Cerebellar nuclear complex (tissue), 1 donor: ENCODE results near the gene ATL1.
"Not testable (repeated sequence)": the region's sequence is repeated elsewhere in the genome, so short reads cannot be mapped to it uniquely, and the experiment has no call there.

Experiments used
- DNase-seq, 2 experiments: peaks; one replicate each; lab custom pipeline; 2025; lab: John Stamatoyannopoulos, UW

ATL1 gene

DNA sequence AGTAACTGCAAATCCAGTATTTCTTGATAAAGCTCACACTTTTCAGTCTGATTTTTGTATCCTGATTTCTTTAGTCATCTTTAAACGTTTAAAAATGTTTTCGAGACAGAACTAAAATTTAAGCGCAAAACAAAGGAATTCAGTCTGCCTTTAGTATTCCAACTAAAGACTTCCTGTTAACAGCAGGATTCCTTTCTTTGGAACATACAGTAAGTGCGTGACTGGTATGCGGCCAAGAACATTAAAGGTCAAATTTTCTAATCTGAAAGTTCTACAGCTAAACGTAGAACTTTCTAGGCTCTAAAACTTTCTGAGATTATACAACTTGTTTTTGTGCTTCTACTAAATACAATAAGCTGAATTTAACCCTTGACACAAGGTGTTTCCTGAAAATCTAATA lies 98.3 kb downstream of the ATL1 start:
- DNase-seq: no peak

DNA sequence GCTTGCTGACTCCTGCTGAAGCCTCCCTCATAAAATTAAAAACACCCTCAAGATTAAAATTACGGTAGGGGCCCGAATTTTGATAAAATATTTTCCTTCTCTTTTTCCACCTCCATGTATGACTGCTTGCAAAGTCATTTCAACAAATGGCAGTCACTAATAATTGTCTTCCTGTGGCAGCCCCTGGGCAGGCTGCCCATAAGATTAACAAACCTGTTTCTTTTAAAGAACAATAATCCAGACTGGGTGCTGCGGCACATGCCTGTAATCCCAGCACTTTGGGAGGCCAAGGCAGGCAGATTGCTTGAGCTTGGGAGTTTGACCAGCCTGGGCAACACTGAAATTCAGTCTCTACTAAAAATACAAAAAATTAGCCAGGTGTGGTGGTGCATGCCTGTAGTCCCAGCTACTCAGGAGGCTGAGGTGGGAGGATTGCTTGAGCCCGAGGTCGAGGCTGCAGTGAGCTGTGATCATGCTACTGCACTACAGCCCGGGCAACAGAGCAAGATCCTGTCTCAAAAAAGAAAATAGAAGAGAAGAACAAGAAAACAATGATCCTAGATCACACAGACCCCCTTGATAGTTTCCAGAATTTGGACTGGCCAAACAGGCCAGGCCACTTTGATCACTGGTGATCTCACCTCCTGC lies 99.5 kb downstream of the ATL1 start:
- DNase-seq: no peak

DNA sequence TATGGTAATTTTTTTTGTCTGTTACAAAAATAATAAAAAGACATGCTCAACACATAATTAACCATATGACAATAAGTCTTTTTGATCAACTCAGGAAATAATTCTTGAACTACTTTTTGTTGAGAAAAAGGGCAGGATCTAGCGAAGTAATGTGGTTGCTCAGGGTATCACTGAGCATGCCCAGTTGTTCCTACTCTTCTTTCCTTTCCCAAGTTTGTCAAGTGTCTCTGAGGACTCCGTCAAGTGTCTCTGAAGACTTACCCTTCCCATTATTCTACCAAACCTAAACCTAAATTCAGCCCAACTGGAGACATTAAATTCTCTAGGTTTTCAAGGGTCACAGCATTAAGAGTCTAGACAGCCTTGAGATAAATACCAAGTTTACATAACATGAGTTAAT lies 104.6 kb downstream of the ATL1 start:
- DNase-seq: not testable (repeated sequence)

GRCh38 chr14:50665300-50665699 lies 105.4 kb downstream of the ATL1 start:
- DNase-seq: not testable (repeated sequence)

DNA sequence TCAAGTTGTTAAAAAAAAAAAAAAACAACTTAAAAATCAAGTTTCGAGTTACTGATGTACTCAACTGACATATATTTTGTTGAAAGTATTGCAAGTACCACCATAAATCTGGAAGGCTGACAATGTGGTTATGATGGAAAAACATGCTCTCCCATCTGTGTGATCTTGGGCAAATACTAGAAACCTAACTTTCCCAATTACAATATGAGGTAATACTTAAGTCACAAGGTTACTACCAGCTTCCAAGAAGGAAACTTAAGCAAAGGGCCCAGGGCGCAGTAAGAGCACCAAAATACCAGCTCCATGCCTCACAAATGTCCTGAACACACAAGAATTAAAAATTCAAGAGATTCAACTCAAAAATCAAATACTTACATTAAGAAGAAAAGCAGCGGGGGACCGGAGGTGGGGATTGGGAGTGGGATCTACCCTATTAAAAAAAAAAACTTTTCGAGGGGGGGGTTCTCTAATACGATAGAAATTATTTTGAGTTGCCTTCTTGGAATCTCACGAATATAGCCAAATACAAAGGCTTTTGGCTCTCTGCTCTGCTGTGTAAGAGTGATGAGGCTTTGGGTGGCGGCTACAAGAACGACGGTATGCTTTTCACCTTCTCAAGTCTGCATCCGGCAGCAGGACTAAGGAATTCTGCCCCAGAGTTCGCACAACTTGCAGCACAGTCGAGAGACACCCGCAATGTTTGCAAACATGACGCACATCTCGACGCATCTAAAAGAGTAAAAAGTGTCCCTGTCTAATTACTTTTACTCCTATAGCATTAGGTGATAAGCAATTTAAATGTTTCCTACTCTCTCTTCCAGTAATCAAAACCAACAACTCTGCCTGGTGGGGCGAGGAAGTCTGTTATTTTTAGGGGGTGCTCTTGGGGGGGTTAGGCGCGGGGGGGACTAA lies 107.1 kb downstream of the ATL1 start:
- no peak for DNase-seq

GRCh38 chr14:50667684-50667995 lies 107.7 kb downstream of the ATL1 start:
- DNase-seq: no peak

GRCh38 chr14:50667996-50668825 lies 108.3 kb downstream of the ATL1 start, which contains the start of gene SAV1:
SAV1 (minus strand) TSS chr14:50668306; CDS start chr14:50667967, 339 bp downstream.
- peak in 1 of 2 experiments; percentile 13 for DNase-seq

GRCh38 chr14:50668826-50669143 lies 108.8 kb downstream of the ATL1 start:
- no peak for DNase-seq

DNA sequence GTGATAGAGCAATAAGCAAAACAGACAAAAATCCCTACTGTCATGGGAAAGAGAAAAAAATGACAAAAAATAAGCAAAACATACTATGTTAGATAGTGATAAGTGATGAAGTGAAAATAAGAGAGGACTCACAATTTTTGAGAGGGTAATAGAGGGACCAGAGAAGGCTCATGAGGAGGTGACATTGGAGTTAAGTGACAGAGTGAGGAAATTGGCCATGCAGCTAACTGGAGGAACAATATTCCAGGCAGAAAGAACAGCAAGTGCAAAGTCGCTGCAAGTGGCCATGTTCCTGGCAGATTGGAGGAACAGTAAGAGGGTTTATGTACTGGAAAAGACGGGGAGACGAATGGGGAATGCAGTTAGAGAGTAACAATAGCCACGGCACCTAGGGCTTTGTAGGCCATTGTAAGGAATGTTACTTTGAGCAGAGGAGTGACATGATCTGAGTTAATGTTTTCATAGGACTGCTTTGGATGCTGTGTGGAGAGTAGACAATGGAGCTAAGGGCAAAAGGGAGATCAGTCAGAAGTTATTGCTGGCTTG lies 109.6 kb downstream of the ATL1 start:
- no peak for DNase-seq

- DNase-seq: no peak
These were observed 110.4 kb downstream of the ATL1 start for GRCh38 chr14:50670196-50670865.

- DNase-seq: no peak
These were observed 110.9 kb downstream of the ATL1 start for GRCh38 chr14:50670866-50671256.

DNA sequence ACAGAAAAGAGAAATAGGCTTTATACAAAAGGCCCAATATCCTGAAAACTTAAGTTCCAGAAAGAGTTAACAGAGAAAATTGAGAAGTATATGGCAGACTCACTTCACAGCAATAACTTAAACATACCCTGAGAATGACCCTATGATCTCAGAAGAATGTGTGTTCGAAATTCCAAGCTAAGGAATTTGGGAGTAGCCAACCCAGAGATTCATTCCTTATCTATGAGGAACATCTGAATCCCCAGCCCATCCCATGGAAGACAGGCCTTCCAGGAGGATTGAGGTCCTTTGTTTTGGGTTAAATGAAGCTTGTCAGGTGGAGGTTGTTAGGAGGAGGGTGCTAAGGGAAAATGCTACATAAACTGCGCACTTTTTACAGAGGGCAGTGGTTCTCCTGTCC lies 115.7 kb downstream of the ATL1 start:
- no peak for DNase-seq

GRCh38 chr14:50676814-50677516 lies 117.0 kb downstream of the ATL1 start:
- no peak for DNase-seq

DNA sequence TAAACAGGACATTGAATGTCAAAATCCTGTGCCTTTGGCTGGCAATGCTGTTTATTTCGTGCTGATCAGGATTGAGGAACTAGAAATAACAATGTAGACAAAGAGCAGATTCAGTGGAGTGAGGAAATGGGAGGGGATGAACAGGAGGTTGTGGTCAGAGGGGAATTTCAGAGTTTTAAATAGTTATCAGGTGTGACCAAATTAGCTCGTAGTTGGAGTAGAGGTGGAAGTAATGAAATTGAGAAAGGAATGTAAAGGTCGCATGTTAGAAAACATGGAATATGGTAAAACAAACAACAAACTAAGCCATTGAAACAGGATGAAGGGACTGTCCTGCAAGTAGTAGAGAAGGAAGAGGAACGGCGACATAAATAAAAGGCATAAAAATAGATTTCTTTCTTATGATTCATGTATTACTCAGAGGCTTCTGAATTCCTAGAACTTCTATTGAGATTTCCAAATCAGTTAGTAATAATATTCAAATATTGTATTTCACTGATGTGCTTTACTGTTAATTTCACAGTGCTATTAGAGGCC lies 117.7 kb downstream of the ATL1 start:
- DNase-seq: no peak

DNA sequence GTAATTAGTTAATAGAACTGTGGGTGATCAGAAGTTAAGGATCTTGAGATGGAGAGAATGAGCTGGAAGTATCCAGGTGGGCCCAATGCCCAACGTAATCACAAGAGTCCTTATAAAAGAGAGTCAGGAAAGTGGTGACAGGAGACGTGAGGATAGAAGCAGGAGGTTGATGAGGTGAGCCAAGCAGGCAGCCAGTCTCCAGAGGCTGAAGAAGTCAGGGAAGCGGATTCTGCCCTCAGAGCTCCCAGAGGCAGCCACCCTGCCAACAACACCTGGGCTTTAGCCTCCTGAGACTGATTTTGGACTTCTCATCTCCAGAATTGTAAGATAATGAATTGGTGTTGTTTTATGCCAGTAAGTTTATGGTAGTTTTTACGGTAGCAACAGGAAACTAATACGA lies 118.2 kb downstream of the ATL1 start:
- no peak for DNase-seq

GRCh38 chr14:50679674-50680073 lies 119.7 kb downstream of the ATL1 start:
- no peak for DNase-seq
